Pancreas (tissue), 10 donors: ENCODE measurements around the gene TBCB. TPM values are rescaled to one million over a fixed set of nuclear protein-coding genes. Genes with fewer than 3 reads are reported as not detected.

Source experiments
- ATAC-seq, 4 donors: fragments of 200-7000 bp; cut with Tn5 transposase; one replicate each; pipeline versions ENCODE4 v1.8.0 to v1.9.1; 2020; ENCODE audit warnings: mild to moderate bottlenecking in 4 of 4, moderate library complexity in 4 of 4
- DNase-seq, 6 donors: peaks; one replicate each; pipeline ENCODE4 v3.0.0-alpha.2; 2020
- FAIRE-seq: peaks from 2 replicates; lab custom pipeline; 2012; peaks lifted over from hg19 to GRCh38; lab: Jason Lieb, UNC
- H3K27ac ChIP-seq, 4 donors: fragments of 200-600 bp; sonication (generic); 1 replicate in 3 of 4; 2 replicates in 1 of 4; pipeline versions ENCODE4 v1.5.0 to v1.8.0; 2020
- H3K27me3 ChIP-seq, 4 donors: fragments of 200-600 bp; one replicate each; pipeline ENCODE4 v1.8.0; 2021
- H3K36me3 ChIP-seq, 3 donors: fragments of 200-600 bp; sonication (generic) in 1 of 3; one replicate each; pipeline versions ENCODE4 v1.5.0 to v1.8.0; 2020 to 2021
- H3K4me1 ChIP-seq, 3 donors: fragments of 200-600 bp; one replicate each; pipeline ENCODE4 v1.8.0; 2021
- H3K4me3 ChIP-seq, 4 donors: fragments of 200-600 bp; sonication (generic) in 2 of 4; one replicate each; pipeline versions ENCODE4 v1.5.0 to v1.8.0; 2020 to 2021
- H3K9me3 ChIP-seq, 4 donors: fragments of 200-600 bp; one replicate each; pipeline ENCODE4 v1.8.0; 2021
- CTCF ChIP-seq, 4 donors: fragments of 200-600 bp; sonication (generic) in 3 of 4; IDR thresholded peaks; one replicate each; pipeline versions ENCODE4 v1.5.0 to v1.8.0; 2021; ENCODE audit warnings: antibody characterized with exemption in 4 of 4
- WGBS, 2 donors: extraction: QIAGEN DNeasy Blood & Tissue Kit; methylation state at CpG; one replicate each; pipeline ENCODE4 v1.1.7; 2013; 5-methylcytosine and 5-hydroxymethylcytosine counted together
- intact Hi-C, 3 donors: fragments of 100-400 bp; cut with DNase I; formaldehyde crosslinking; loops; one replicate each; pipeline versions ENCODE4 v1.11.1 to v1.14.2; 2022
- polyA plus RNA-seq, 2 donors: library from polyadenylated mRNA; stranded (reverse); fragments of 200-250 nt; gene quantifications; one replicate each; pipeline ENCODE4 v1.2.3, GENCODE V29; 2013
- total RNA-seq, 6 donors: library from RNA; stranded (reverse); fragmentation: NEBNext Ultra II Directional in 4 of 6; extraction: Animal tissue kit (Norgen Biotek cat#: 25700) in 4 of 6; gene quantifications; one replicate each; pipeline versions ENCODE4 v1.2.1 to v1.2.4, GENCODE V29; 2021 to 2023
- donor health status: healthy with polysubstance abuse.
- donor health status: DM: no; HTN: no; CAD: no; lungs with moderate emphysema.
- donor health status: DM: no; HTN: no; CAD: no.
- donor health status: control.
- donor health status: control.
- donor health status: Bipolar disorder and iron deficiency.
- donor health status: DM: yes; HTN: yes; CAD: no.
- donor health status: DM: no; HTN: no; CAD: no.
- donor health status: DM: no; HTN: no; CAD: no.
- donor health status: DM: yes; HTN: yes; CAD: no.

Gene TBCB
- total and polyA plus RNA-seq, 8 donors, result 22.3 to 131 (median 37.5) TPM

- no peak for ATAC-seq
- H3K4me1 ChIP-seq, result peaks cover 0 to 10% (median 0%) of the 10 kb centered on the region in 3 donors
- H3K27ac ChIP-seq, result no peak overlapping the region
- H3K36me3 ChIP-seq, result peaks cover 4 to 42% (median 11%) of the 10 kb centered on the region in 3 donors
- DNase-seq, result no peak
- no peaks in the 10 kb centered on the region for H3K27me3 ChIP-seq
- intact Hi-C loops, result no loop called here
- no peak for TF ChIP-seq CTCF (IDR thresholded peaks at IDR 0.05)
- FAIRE-seq, result no peak
- 92 to 95% methylated on average over 9 of the region's 9 CpGs for WGBS, 2 donors
- H3K4me3 ChIP-seq, result no peak overlapping the region
- H3K9me3 ChIP-seq, result no peaks in the 10 kb centered on the region
These were observed 27.2 kb downstream of the TBCB start for GRCh38 chr19:36142496-36142895.

GRCh38 chr19:36144624-36145023 is 29.4 kb downstream of the TBCB start:
- no peak overlapping the region for H3K4me3 ChIP-seq
- DNase-seq (no peak), ATAC-seq (no peak), FAIRE-seq (no peak)
- H3K4me1 ChIP-seq, result peaks cover 0 to 7% (median 0%) of the 10 kb centered on the region in 3 donors
- no peak overlapping the region for H3K27ac ChIP-seq
- no peak for TF ChIP-seq CTCF (IDR thresholded peaks at IDR 0.05)
- intact Hi-C loops, result no loop called here
- peaks cover 4 to 55% (median 13%) of the 10 kb centered on the region in 3 donors for H3K36me3 ChIP-seq
- H3K27me3 ChIP-seq, result no peaks in the 10 kb centered on the region
- 96 to 97% methylated on average over 6 of the region's 6 CpGs for WGBS, 2 donors
- no peaks in the 10 kb centered on the region for H3K9me3 ChIP-seq

GRCh38 chr19:36149673-36150406 is 34.6 kb downstream of the TBCB start:
- no peaks in the 10 kb centered on the region for H3K9me3 ChIP-seq
- no peak for TF ChIP-seq CTCF (IDR thresholded peaks at IDR 0.05)
- WGBS, 2 donors, result 88 to 90% methylated on average over 13 of the region's 13 CpGs
- H3K4me1 ChIP-seq, result no peaks in the 10 kb centered on the region
- intact Hi-C loops, result no loop called here
- FAIRE-seq (no peak), DNase-seq (peak in 1 of 6 donors; percentile 46), ATAC-seq (no peak)
- H3K36me3 ChIP-seq, result peaks cover 4 to 40% (median 13%) of the 10 kb centered on the region in 3 donors
- no peak overlapping the region for H3K27ac ChIP-seq
- no peak overlapping the region for H3K4me3 ChIP-seq
- no peaks in the 10 kb centered on the region for H3K27me3 ChIP-seq

- WGBS, 2 donors, result 78 to 81% methylated on average over 5 of the region's 5 CpGs
- FAIRE-seq (no peak), DNase-seq (no peak), ATAC-seq (no peak)
- Histone ChIP-seq H3K9me3 (no peaks in the 10 kb centered on the region), H3K36me3 (peaks cover 4 to 35% (median 7%) of the 10 kb centered on the region in 3 donors), H3K4me3 (no peak overlapping the region), H3K27me3 (no peaks in the 10 kb centered on the region), H3K4me1 (no peaks in the 10 kb centered on the region), H3K27ac (no peak overlapping the region)
- intact Hi-C loops, result no loop called here
- TF ChIP-seq CTCF (IDR thresholded peaks at IDR 0.05), result no peak
These were observed 35.3 kb downstream of the TBCB start for GRCh38 chr19:36150586-36150985.
